Left colon (tissue), 2 donors: Measurements from ENCODE around the gene KPNA6. TPM values are rescaled to one million over a fixed set of nuclear protein-coding genes. Genes with fewer than 3 reads are reported as not detected.
"Not testable (repeated sequence)": the region's sequence is repeated elsewhere in the genome, so short reads cannot be mapped to it uniquely, and the experiment has no call there.

Experiments used
- ATAC-seq: fragments of 200-7000 bp; cut with Tn5 transposase; one replicate; pipeline ENCODE4 v1.9.1; 2020; ENCODE audit warnings: mild to moderate bottlenecking, moderate library complexity
- DNase-seq, 2 donors: peaks; one replicate each; pipeline ENCODE4 v3.0.0-alpha.2; 2020
- intact Hi-C, 2 donors: fragments of 100-400 bp; cut with DNase I in 1 of 2; cut with micrococcal nuclease in 1 of 2; formaldehyde crosslinking; loops; one replicate each; pipeline versions ENCODE4 v1.11.2 to v1.14.0; 2022; cut with DNase I, micrococcal nuclease
- long read RNA-seq: library from polyadenylated mRNA; unstranded; transcript quantifications from one replicate; pipeline ENCODE4 v2.0.0, GENCODE V29; 2021
- total RNA-seq, 2 donors: library from RNA; stranded (reverse); fragmentation: NEBNext Ultra II Directional; extraction: Animal tissue kit (Norgen Biotek cat#: 25700); gene quantifications; one replicate each; pipeline ENCODE4 v1.2.1, GENCODE V29; 2021
- donor health status: DM: no; HTN: no; CAD: no.
- donor health status: DM: yes; HTN: yes; CAD: no.

The KPNA6 gene
- total RNA-seq: 10 to 100 TPM; 55.6 to 58.9 TPM
- long read RNA-seq, full-length matches to known transcripts: 14 of 18 reads
- long read RNA-seq, partial matches to known transcripts: 4 of 18 reads
- long read RNA-seq, other reads (novel, unspliced or antisense): 0 of 18 reads

- peak; percentile 89 to 90 for DNase-seq
- intact Hi-C loops: no loop called here
- peak; percentile 87 for ATAC-seq
These were observed at the start of gene KPNA6 for GRCh38 chr1:32107742-32108661. Gene KPNA6 (plus strand): TSS chr1:32108056. CDS start chr1:32108131, 75 bp downstream.

GRCh38 chr1:32060914-32061313 is 46.9 kb upstream of the KPNA6 start:
- DNase-seq (no peak), ATAC-seq (no peak)
- intact Hi-C loops: loop anchor here in 1 of 2 donors (10.0 kb wide), 1 partner anchor 96 kb away; no protein-coding TSS in a partner anchor

GRCh38 chr1:32062867-32063230 is 45.0 kb upstream of the KPNA6 start:
- no peak for DNase-seq
- intact Hi-C loops: loop anchor here in 1 of 2 donors (10.0 kb wide), 1 partner anchor 98 kb away; no protein-coding TSS in a partner anchor
- ATAC-seq: no peak

GRCh38 chr1:32063261-32063681 is 44.6 kb upstream of the KPNA6 start:
- intact Hi-C loops: loop anchor here in 1 of 2 donors (10.0 kb wide), 1 partner anchor 98 kb away; no protein-coding TSS in a partner anchor
- ATAC-seq (peak; percentile 55), DNase-seq (no peak)

GRCh38 chr1:32065613-32066488 is 42.0 kb upstream of the KPNA6 start:
- DNase-seq: not testable (repeated sequence)
- intact Hi-C loops: loop anchor here in 1 of 2 donors (10.0 kb wide), 1 partner anchor 101 kb away; no protein-coding TSS in a partner anchor
- peak; percentile 41 for ATAC-seq

- ATAC-seq (peak; percentile 53), DNase-seq (peak; percentile 41 to 64)
- intact Hi-C loops: loop anchor here in 1 of 2 donors (10.0 kb wide), 1 partner anchor 102 kb away; no protein-coding TSS in a partner anchor
These were observed 41.4 kb upstream of the KPNA6 start for GRCh38 chr1:32066489-32066873.

- intact Hi-C loops: loop anchor here in 1 of 2 donors (10.0 kb wide), 1 partner anchor 104 kb away; no protein-coding TSS in a partner anchor
- ATAC-seq: no peak
- no peak for DNase-seq
These were observed 38.8 kb upstream of the KPNA6 start for GRCh38 chr1:32068957-32069588.

GRCh38 chr1:32071758-32072621 is 35.9 kb upstream of the KPNA6 start:
- no peak for DNase-seq

GRCh38 chr1:32072622-32073298 is 35.1 kb upstream of the KPNA6 start, which contains the start of gene TMEM39B:
Gene TMEM39B (plus strand): TSS chr1:32072939. CDS start chr1:32073048, 109 bp downstream.
- intact Hi-C loops: no loop called here
- ATAC-seq: peak; percentile 93
- DNase-seq: peak; percentile 96 to 97

More at GRCh38 chr1:32071758-32072621, 35.9 kb upstream of the KPNA6 start:
- ATAC-seq: no peak
- intact Hi-C loops: no loop called here

- DNase-seq: no peak
- ATAC-seq: peak; percentile 18
- intact Hi-C loops: no loop called here
These were observed 34.3 kb upstream of the KPNA6 start for GRCh38 chr1:32073299-32074229.

- DNase-seq: no peak
- no peak for ATAC-seq
- intact Hi-C loops: no loop called here
These were observed 33.0 kb upstream of the KPNA6 start for GRCh38 chr1:32074841-32075240.

GRCh38 chr1:32077451-32077850 is 30.4 kb upstream of the KPNA6 start:
- DNase-seq: no peak
- no peak for ATAC-seq
- intact Hi-C loops: no loop called here

- no peak for DNase-seq
- intact Hi-C loops: no loop called here
- ATAC-seq: no peak
These were observed 25.8 kb upstream of the KPNA6 start for GRCh38 chr1:32082022-32082421.

- DNase-seq, intact Hi-C loops, ATAC-seq: not testable (repeated sequence)
These were observed 21.5 kb upstream of the KPNA6 start for GRCh38 chr1:32086381-32086780.

GRCh38 chr1:32091176-32091575 is 16.7 kb upstream of the KPNA6 start:
- ATAC-seq (no peak), DNase-seq (no peak)
- intact Hi-C loops: no loop called here

GRCh38 chr1:32091591-32091990 is 16.3 kb upstream of the KPNA6 start:
- intact Hi-C loops: no loop called here
- DNase-seq (no peak), ATAC-seq (no peak)
